Measurements from ENCODE around the gene TBC1D1.

The TBC1D1 gene

GRCh38 chr4:37890801-37891259 lies at the start of gene TBC1D1:
Gene TBC1D1 (plus strand): TSS chr4:37891084. CDS start chr4:37902096, 11,012 bp downstream.
- no peak for DNase-seq

- no peak for DNase-seq
Measured at GRCh38 chr4:37844204-37844603, 46.7 kb upstream of the TBC1D1 start.

- DNase-seq, result no peak
Measured at GRCh38 chr4:37845201-37845600, 45.7 kb upstream of the TBC1D1 start.

GRCh38 chr4:37847311-37847884 lies 43.5 kb upstream of the TBC1D1 start:
- DNase-seq, result no peak

GRCh38 chr4:37852376-37852775 lies 38.5 kb upstream of the TBC1D1 start:
- DNase-seq, result no peak

- no peak for DNase-seq
Measured at GRCh38 chr4:37858112-37858511, 32.8 kb upstream of the TBC1D1 start.

GRCh38 chr4:37858872-37859271 lies 32.0 kb upstream of the TBC1D1 start:
- no peak for DNase-seq

- no peak for DNase-seq
Measured at GRCh38 chr4:37860266-37860665, 30.6 kb upstream of the TBC1D1 start.

- DNase-seq, result no peak
Measured at GRCh38 chr4:37862961-37863360, 27.9 kb upstream of the TBC1D1 start.

GRCh38 chr4:37864786-37865185 lies 26.1 kb upstream of the TBC1D1 start:
- no peak for DNase-seq

- no peak for DNase-seq
Measured at GRCh38 chr4:37865450-37865849, 25.4 kb upstream of the TBC1D1 start.

GRCh38 chr4:37867102-37867501 lies 23.8 kb upstream of the TBC1D1 start:
- no peak for DNase-seq

GRCh38 chr4:37868238-37868637 lies 22.6 kb upstream of the TBC1D1 start:
- no peak for DNase-seq

GRCh38 chr4:37872310-37872988 lies 18.4 kb upstream of the TBC1D1 start:
- DNase-seq, result no peak

- DNase-seq, result no peak
Measured at GRCh38 chr4:37873386-37873785, 17.5 kb upstream of the TBC1D1 start.

- DNase-seq, result no peak
Measured at GRCh38 chr4:37876156-37876555, 14.7 kb upstream of the TBC1D1 start.

GRCh38 chr4:37879365-37879764 lies 11.5 kb upstream of the TBC1D1 start:
- DNase-seq, result no peak

GRCh38 chr4:37881811-37882210 lies 9.1 kb upstream of the TBC1D1 start:
- DNase-seq, result no peak

- DNase-seq, result no peak
Measured at GRCh38 chr4:37882665-37883296, 8.1 kb upstream of the TBC1D1 start.

- DNase-seq, result no peak
Measured at GRCh38 chr4:37884855-37885487, 5.9 kb upstream of the TBC1D1 start.

- no peak for DNase-seq
Measured at GRCh38 chr4:37885496-37885895, 5.4 kb upstream of the TBC1D1 start.

GRCh38 chr4:37889849-37890800 lies 759 bp upstream of the TBC1D1 start:
- no peak for DNase-seq

All from NCI-H1417 treated with DMSO at 0.1 percent for 48 hours (cell line).